Omental fat pad (tissue), 4 donors: Measurements from ENCODE around the gene RPP21. TPM values are rescaled to one million over a fixed set of nuclear protein-coding genes. Genes with fewer than 3 reads are reported as not detected.

Experiments used
- ATAC-seq: fragments of 150-250 bp; one replicate; pipeline ENCODE4 v1.9.1; 2016; ENCODE audit warnings: mild to moderate bottlenecking, moderate library complexity; ENCODE audit not compliant: low FRiP score
- DNase-seq: peaks from one replicate; pipeline ENCODE4 v3.0.0-alpha.2; 2019; ENCODE audit warnings: low spot score
- CTCF ChIP-seq, 3 donors: fragments of 450-650 bp; IDR thresholded peaks; one replicate each; pipeline ENCODE4 v1.5.1; 2016 to 2017; ENCODE audit warnings: antibody characterized with exemption in 3 of 3, mild to moderate bottlenecking in 3 of 3, moderate library complexity in 2 of 3
- total RNA-seq, 4 donors: library from RNA; depleted of rRNA; stranded (reverse); fragments of >200 nt; gene quantifications; one replicate each; pipeline ENCODE4 v1.1.0, GENCODE V29; 2016

Gene RPP21
- total RNA-seq, result 10 to 100 TPM; 36.6 to 53.8 (median 48.1) TPM

GRCh38 chr6:30344868-30345671, at the start of gene RPP21:
TSS of gene RPP21 (plus strand) at chr6:30345156. CDS start at chr6:30345172, 16 bp downstream.
- TF ChIP-seq CTCF (IDR thresholded peaks at IDR 0.05), result no peak
- DNase-seq (peak; percentile 50), ATAC-seq (peak; percentile 94)

- no peak for TF ChIP-seq CTCF (IDR thresholded peaks at IDR 0.05)
- DNase-seq (no peak), ATAC-seq (no peak)
Measured at GRCh38 chr6:30295837-30296236, 49.1 kb upstream of the RPP21 start.

GRCh38 chr6:30304002-30304401, 41.0 kb upstream of the RPP21 start:
- DNase-seq, result no peak
- ATAC-seq, result no peak
- no peak for TF ChIP-seq CTCF (IDR thresholded peaks at IDR 0.05)

- ATAC-seq (no peak), DNase-seq (no peak)
- TF ChIP-seq CTCF (IDR thresholded peaks at IDR 0.05), result no peak
Measured at GRCh38 chr6:30311101-30311500, 33.9 kb upstream of the RPP21 start.

GRCh38 chr6:30311671-30312070, 33.3 kb upstream of the RPP21 start:
- no peak for TF ChIP-seq CTCF (IDR thresholded peaks at IDR 0.05)
- DNase-seq (no peak), ATAC-seq (no peak)

- ATAC-seq, result no peak
- TF ChIP-seq CTCF (IDR thresholded peaks at IDR 0.05), result no peak
- DNase-seq, result no peak
Measured at GRCh38 chr6:30312266-30312665, 32.7 kb upstream of the RPP21 start.

- ATAC-seq (no peak), DNase-seq (no peak)
- no peak for TF ChIP-seq CTCF (IDR thresholded peaks at IDR 0.05)
Measured at GRCh38 chr6:30312676-30313321, 32.2 kb upstream of the RPP21 start.
